Activated naive CD8-positive, alpha-beta T cell (primary cell): ENCODE results near the gene MASTL.
A peak's percentile ranks its signal among the peaks of the same experiment; 100 is the strongest.
"Not testable (repeated sequence)": the region's sequence is repeated elsewhere in the genome, so short reads cannot be mapped to it uniquely, and the experiment has no call there.

Experiments used
- H3K27ac Mint-ChIP-seq: one replicate; pipeline ENCODE4 v1.8.0; 2021; ENCODE audit warnings: mixed read lengths
- H3K27me3 Mint-ChIP-seq: one replicate; pipeline ENCODE4 v1.8.0; 2021; ENCODE audit warnings: mixed read lengths
- H3K36me3 Mint-ChIP-seq: one replicate; pipeline ENCODE4 v1.8.0; 2021; ENCODE audit warnings: mixed read lengths
- H3K4me1 Mint-ChIP-seq: one replicate; pipeline ENCODE4 v1.8.0; 2021; ENCODE audit warnings: low read depth, mixed read lengths
- H3K4me3 Mint-ChIP-seq: one replicate; pipeline ENCODE4 v1.8.0; 2021; ENCODE audit warnings: mild to moderate bottlenecking, mixed read lengths
- H3K9me3 Mint-ChIP-seq: one replicate; pipeline ENCODE4 v1.8.0; 2021; ENCODE audit warnings: low read depth, mixed read lengths

The MASTL gene

GRCh38 chr10:27155066-27155754 is at the start of gene MASTL:
MASTL (plus strand) TSS chr10:27155352; CDS start chr10:27155427, 75 bp downstream.
- Mint-ChIP-seq H3K27ac (peak within 1 kb of the TSS; percentile 100), H3K4me1 (peaks cover 40% of the 10 kb centered on the region), H3K4me3 (peak within 1 kb of the TSS; percentile 100), H3K9me3 (no peaks in the 10 kb centered on the region), H3K27me3 (no peaks in the 10 kb centered on the region), H3K36me3 (peaks cover 13% of the 10 kb centered on the region)

GRCh38 chr10:27108165-27108564 is 47.0 kb upstream of the MASTL start:
- peaks cover 14% of the 10 kb centered on the region for H3K4me1 Mint-ChIP-seq
- H3K9me3 Mint-ChIP-seq: no peaks in the 10 kb centered on the region

GRCh38 chr10:27134371-27134770 is 20.8 kb upstream of the MASTL start:
- Mint-ChIP-seq H3K9me3 (no peaks in the 10 kb centered on the region), H3K36me3 (peaks cover 7% of the 10 kb centered on the region), H3K4me1 (peaks cover 9% of the 10 kb centered on the region), H3K4me3 (no peak overlapping the region), H3K27ac (peak overlapping the region; percentile 17), H3K27me3 (no peaks in the 10 kb centered on the region)

More at GRCh38 chr10:27108165-27108564, 47.0 kb upstream of the MASTL start:
- H3K27ac Mint-ChIP-seq: no peak overlapping the region
- H3K36me3 Mint-ChIP-seq: peaks cover 16% of the 10 kb centered on the region
- no peak overlapping the region for H3K4me3 Mint-ChIP-seq
- H3K27me3 Mint-ChIP-seq: no peaks in the 10 kb centered on the region

- peaks cover under 1% of the 10 kb centered on the region for H3K36me3 Mint-ChIP-seq
- no peak overlapping the region for H3K4me3 Mint-ChIP-seq
- no peaks in the 10 kb centered on the region for H3K27me3 Mint-ChIP-seq
- no peak overlapping the region for H3K27ac Mint-ChIP-seq
- H3K4me1 Mint-ChIP-seq: peaks cover 1% of the 10 kb centered on the region
- no peaks in the 10 kb centered on the region for H3K9me3 Mint-ChIP-seq
Measured at GRCh38 chr10:27138277-27138676, 16.9 kb upstream of the MASTL start.

- Mint-ChIP-seq H3K27me3 (no peaks in the 10 kb centered on the region), H3K36me3 (no peaks in the 10 kb centered on the region), H3K27ac (no peak overlapping the region)
Measured at GRCh38 chr10:27143686-27144085, 11.5 kb upstream of the MASTL start.

GRCh38 chr10:27145937-27146336 is 9.2 kb upstream of the MASTL start:
- peaks cover 28% of the 10 kb centered on the region for H3K4me1 Mint-ChIP-seq
- H3K27ac Mint-ChIP-seq: no peak overlapping the region
- no peak overlapping the region for H3K4me3 Mint-ChIP-seq
- H3K36me3 Mint-ChIP-seq: no peaks in the 10 kb centered on the region
- no peaks in the 10 kb centered on the region for H3K27me3 Mint-ChIP-seq
- H3K9me3 Mint-ChIP-seq: no peaks in the 10 kb centered on the region

More at GRCh38 chr10:27143686-27144085, 11.5 kb upstream of the MASTL start:
- Mint-ChIP-seq H3K4me3 (no peak overlapping the region), H3K9me3 (no peaks in the 10 kb centered on the region), H3K4me1 (peaks cover 15% of the 10 kb centered on the region)

GRCh38 chr10:27147701-27148100 is 7.5 kb upstream of the MASTL start:
- Mint-ChIP-seq H3K27ac (peak overlapping the region; percentile 10), H3K36me3 (peaks cover 3% of the 10 kb centered on the region), H3K4me3 (no peak overlapping the region), H3K27me3 (no peaks in the 10 kb centered on the region), H3K4me1 (peaks cover 42% of the 10 kb centered on the region), H3K9me3 (no peaks in the 10 kb centered on the region)

GRCh38 chr10:27150261-27150660 is 4.9 kb upstream of the MASTL start:
- no peaks in the 10 kb centered on the region for H3K27me3 Mint-ChIP-seq
- no peaks in the 10 kb centered on the region for H3K9me3 Mint-ChIP-seq
- no peak overlapping the region for H3K27ac Mint-ChIP-seq
- H3K4me3 Mint-ChIP-seq: peak overlapping the region; percentile 69
- H3K4me1 Mint-ChIP-seq: peaks cover 47% of the 10 kb centered on the region
- H3K36me3 Mint-ChIP-seq: peaks cover 3% of the 10 kb centered on the region

GRCh38 chr10:27152687-27153086 is 2.5 kb upstream of the MASTL start:
- H3K27me3 Mint-ChIP-seq: no peaks in the 10 kb centered on the region
- H3K4me1 Mint-ChIP-seq: peaks cover 52% of the 10 kb centered on the region
- peak overlapping the region; percentile 100 for H3K4me3 Mint-ChIP-seq
- H3K9me3 Mint-ChIP-seq: no peaks in the 10 kb centered on the region
- H3K27ac Mint-ChIP-seq: peak overlapping the region; percentile 100
- peaks cover 6% of the 10 kb centered on the region for H3K36me3 Mint-ChIP-seq

GRCh38 chr10:27153329-27153728 is 1.8 kb upstream of the MASTL start:
- H3K4me1 Mint-ChIP-seq: peaks cover 52% of the 10 kb centered on the region
- peak overlapping the region; percentile 100 for H3K4me3 Mint-ChIP-seq
- no peaks in the 10 kb centered on the region for H3K9me3 Mint-ChIP-seq
- H3K36me3 Mint-ChIP-seq: peaks cover 10% of the 10 kb centered on the region
- peak overlapping the region; percentile 100 for H3K27ac Mint-ChIP-seq
- no peaks in the 10 kb centered on the region for H3K27me3 Mint-ChIP-seq

GRCh38 chr10:27153845-27154193 is 1.3 kb upstream of the MASTL start:
- peaks cover 13% of the 10 kb centered on the region for H3K36me3 Mint-ChIP-seq
- H3K27me3 Mint-ChIP-seq: no peaks in the 10 kb centered on the region
- H3K9me3 Mint-ChIP-seq: no peaks in the 10 kb centered on the region
- H3K27ac Mint-ChIP-seq: peak overlapping the region; percentile 100
- H3K4me1 Mint-ChIP-seq: peaks cover 48% of the 10 kb centered on the region
- H3K4me3 Mint-ChIP-seq: peak overlapping the region; percentile 100

GRCh38 chr10:27156566-27156965 is 1.4 kb downstream of the MASTL start:
- H3K27me3 Mint-ChIP-seq, H3K27ac Mint-ChIP-seq, H3K9me3 Mint-ChIP-seq: not testable (repeated sequence)
- Mint-ChIP-seq H3K4me1 (peaks cover 31% of the 10 kb centered on the region), H3K36me3 (peaks cover 14% of the 10 kb centered on the region), H3K4me3 (peak overlapping the region; percentile 100)

- Mint-ChIP-seq H3K4me1 (peaks cover 27% of the 10 kb centered on the region), H3K36me3 (peaks cover 17% of the 10 kb centered on the region), H3K4me3 (peak overlapping the region; percentile 100), H3K27ac (peak overlapping the region; percentile 61), H3K9me3 (no peaks in the 10 kb centered on the region), H3K27me3 (no peaks in the 10 kb centered on the region)
Measured at GRCh38 chr10:27157150-27157549, 2.0 kb downstream of the MASTL start.

GRCh38 chr10:27158421-27158820 is 3.3 kb downstream of the MASTL start:
- no peaks in the 10 kb centered on the region for H3K27me3 Mint-ChIP-seq
- H3K4me1 Mint-ChIP-seq: peaks cover 18% of the 10 kb centered on the region
- H3K9me3 Mint-ChIP-seq: no peaks in the 10 kb centered on the region
- H3K4me3 Mint-ChIP-seq: peak overlapping the region; percentile 31
- H3K36me3 Mint-ChIP-seq: peaks cover 14% of the 10 kb centered on the region
- H3K27ac Mint-ChIP-seq: no peak overlapping the region

GRCh38 chr10:27169849-27170248 is 14.7 kb downstream of the MASTL start:
- peaks cover 13% of the 10 kb centered on the region for H3K36me3 Mint-ChIP-seq
- peak overlapping the region; percentile 51 for H3K27ac Mint-ChIP-seq
- H3K27me3 Mint-ChIP-seq: no peaks in the 10 kb centered on the region
- H3K4me3 Mint-ChIP-seq: no peak overlapping the region
- peaks cover 8% of the 10 kb centered on the region for H3K4me1 Mint-ChIP-seq
- no peaks in the 10 kb centered on the region for H3K9me3 Mint-ChIP-seq

- Mint-ChIP-seq H3K27ac (no peak overlapping the region), H3K4me3 (no peak overlapping the region), H3K4me1 (no peaks in the 10 kb centered on the region), H3K27me3 (no peaks in the 10 kb centered on the region), H3K9me3 (no peaks in the 10 kb centered on the region), H3K36me3 (peaks cover 11% of the 10 kb centered on the region)
Measured at GRCh38 chr10:27188259-27188658, 33.1 kb downstream of the MASTL start.
